ENCODE results near the gene NACA2.

DNA sequence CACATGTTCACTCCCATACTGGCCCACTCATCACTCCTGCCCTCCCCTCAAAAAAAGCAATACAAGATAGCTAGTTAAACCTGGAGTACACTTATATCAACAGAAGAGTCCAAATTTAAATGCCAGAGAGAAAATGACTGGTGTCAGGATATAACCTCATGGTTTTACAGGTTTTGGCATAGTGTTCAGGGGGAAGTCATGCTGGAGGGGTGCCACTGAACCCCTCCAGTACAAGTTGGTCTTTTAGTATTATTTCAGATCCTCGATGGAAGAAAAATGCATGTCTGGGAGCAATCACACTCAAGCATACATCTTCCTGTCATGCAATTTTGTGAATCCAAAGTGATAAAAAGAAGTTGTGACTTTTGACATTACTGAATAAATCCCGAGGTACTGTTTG, 10.5 kb downstream of the NACA2 start:
- no peak for TF ChIP-seq GATA2 (IDR thresholded peaks at IDR 0.05; ENCODE audit: low read depth, low read length)
- no peak for TF ChIP-seq GATA3 (IDR thresholded peaks at IDR 0.05; ENCODE audit: low read depth, low read length)
